Activated CD4-positive, CD25-positive, alpha-beta regulatory T cell treated with anti-CD3 and anti-CD28 coated beads, Interleukin-2, amount 50 U/mL, for 16 hours (primary cell): ENCODE results near the gene ANKDD1B.

Experiments
- DNase-seq: peaks from one replicate; pipeline ENCODE4 v3.0.0-alpha.2; 2020; ENCODE audit warnings: low read depth, low spot score

ANKDD1B gene

GRCh38 chr5:75706016-75706415 lies 94.8 kb downstream of the ANKDD1B start:
- no peak for DNase-seq

- DNase-seq: no peak
Observed at GRCh38 chr5:75706775-75707174, 95.5 kb downstream of the ANKDD1B start.

GRCh38 chr5:75707911-75708509 lies 96.8 kb downstream of the ANKDD1B start:
- DNase-seq: no peak

- DNase-seq: no peak
Observed at GRCh38 chr5:75710637-75711036, 99.4 kb downstream of the ANKDD1B start.

GRCh38 chr5:75711151-75711550 lies 99.9 kb downstream of the ANKDD1B start:
- DNase-seq: no peak

GRCh38 chr5:75712091-75712490 lies 100.8 kb downstream of the ANKDD1B start:
- no peak for DNase-seq

GRCh38 chr5:75716715-75717081 lies 105.4 kb downstream of the ANKDD1B start:
- DNase-seq: no peak

GRCh38 chr5:75717082-75717922 lies 106.0 kb downstream of the ANKDD1B start, which contains the start of gene POC5:
Gene POC5, minus strand, starts transcription at chr5:75717437. Its CDS starts 4,500 bp downstream, at chr5:75712937.
- peak; percentile 98 for DNase-seq

- DNase-seq: no peak
Observed at GRCh38 chr5:75720882-75721281, 109.6 kb downstream of the ANKDD1B start.
